Left ventricle myocardium inferior (tissue), 1 donor: Measurements from ENCODE around the gene DPP9. TPM values are rescaled to one million over a fixed set of nuclear protein-coding genes. Genes with fewer than 3 reads are reported as not detected.

Experiments
- DNase-seq: peaks from one replicate; pipeline ENCODE4 v3.0.0-alpha.2; 2020
- H3K27ac ChIP-seq: fragments of 200-600 bp; replicated peaks from 2 replicates; pipeline ENCODE4 v1.8.0; 2021
- H3K27me3 ChIP-seq: fragments of 200-600 bp; 2 replicates; pipeline ENCODE4 v1.8.0; 2021; ENCODE audit warnings: low read depth
- H3K36me3 ChIP-seq: fragments of 200-600 bp; 2 replicates; pipeline ENCODE4 v1.8.0; 2021
- H3K4me1 ChIP-seq: fragments of 200-600 bp; 2 replicates; pipeline ENCODE4 v1.8.0; 2021
- H3K4me3 ChIP-seq: fragments of 200-600 bp; 2 replicates; pipeline ENCODE4 v1.8.0; 2021; ENCODE audit warnings: mild to moderate bottlenecking, moderate library complexity
- H3K9me3 ChIP-seq: fragments of 200-600 bp; replicated peaks from 2 replicates; pipeline ENCODE4 v1.8.0; 2021
- intact Hi-C: fragments of 100-400 bp; cut with micrococcal nuclease; formaldehyde crosslinking; loops from one replicate; pipeline ENCODE4 v1.11.0; 2022
- total RNA-seq: library from RNA; stranded (reverse); fragmentation: NEBNext Ultra II Directional; extraction: Animal tissue kit (Norgen Biotek cat#: 25700); gene quantifications from one replicate; pipeline ENCODE4 v1.2.1, GENCODE V29; 2021
- TF ChIP-seq, protein P1 (sequence below): fragments of 200-600 bp; IDR thresholded peaks from 2 replicates; pipeline ENCODE4 v1.8.0; 2021; ENCODE audit warnings: antibody characterized with exemption, mild to moderate bottlenecking, borderline replicate concordance
- donor health status: DM: no; HTN: yes; CAD: no; lungs with severe emphysema.

The DPP9 gene
- total RNA-seq, 1 donor from 2014 or later = 52.5 TPM

- H3K36me3 ChIP-seq = peaks cover 43% of the 10 kb centered on the region
- H3K4me3 ChIP-seq = peak within 1 kb of the TSS; percentile 95
- DNase-seq = peak; percentile 94
- no peaks in the 10 kb centered on the region for H3K9me3 ChIP-seq
- intact Hi-C loops = no loop called here
- H3K4me1 ChIP-seq = peaks cover 33% of the 10 kb centered on the region
- H3K27ac ChIP-seq = peak within 1 kb of the TSS; percentile 86
- TF ChIP-seq, protein P1, sequence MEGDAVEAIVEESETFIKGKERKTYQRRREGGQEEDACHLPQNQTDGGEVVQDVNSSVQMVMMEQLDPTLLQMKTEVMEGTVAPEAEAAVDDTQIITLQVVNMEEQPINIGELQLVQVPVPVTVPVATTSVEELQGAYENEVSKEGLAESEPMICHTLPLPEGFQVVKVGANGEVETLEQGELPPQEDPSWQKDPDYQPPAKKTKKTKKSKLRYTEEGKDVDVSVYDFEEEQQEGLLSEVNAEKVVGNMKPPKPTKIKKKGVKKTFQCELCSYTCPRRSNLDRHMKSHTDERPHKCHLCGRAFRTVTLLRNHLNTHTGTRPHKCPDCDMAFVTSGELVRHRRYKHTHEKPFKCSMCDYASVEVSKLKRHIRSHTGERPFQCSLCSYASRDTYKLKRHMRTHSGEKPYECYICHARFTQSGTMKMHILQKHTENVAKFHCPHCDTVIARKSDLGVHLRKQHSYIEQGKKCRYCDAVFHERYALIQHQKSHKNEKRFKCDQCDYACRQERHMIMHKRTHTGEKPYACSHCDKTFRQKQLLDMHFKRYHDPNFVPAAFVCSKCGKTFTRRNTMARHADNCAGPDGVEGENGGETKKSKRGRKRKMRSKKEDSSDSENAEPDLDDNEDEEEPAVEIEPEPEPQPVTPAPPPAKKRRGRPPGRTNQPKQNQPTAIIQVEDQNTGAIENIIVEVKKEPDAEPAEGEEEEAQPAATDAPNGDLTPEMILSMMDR = no peak
- no peaks in the 10 kb centered on the region for H3K27me3 ChIP-seq
These were observed 53.7 kb downstream of the DPP9 start, which contains the start of gene MYDGF for GRCh38 chr19:4669723-4670480. Gene MYDGF (minus strand): TSS chr19:4670342. CDS start chr19:4670334, 8 bp downstream.

DNA sequence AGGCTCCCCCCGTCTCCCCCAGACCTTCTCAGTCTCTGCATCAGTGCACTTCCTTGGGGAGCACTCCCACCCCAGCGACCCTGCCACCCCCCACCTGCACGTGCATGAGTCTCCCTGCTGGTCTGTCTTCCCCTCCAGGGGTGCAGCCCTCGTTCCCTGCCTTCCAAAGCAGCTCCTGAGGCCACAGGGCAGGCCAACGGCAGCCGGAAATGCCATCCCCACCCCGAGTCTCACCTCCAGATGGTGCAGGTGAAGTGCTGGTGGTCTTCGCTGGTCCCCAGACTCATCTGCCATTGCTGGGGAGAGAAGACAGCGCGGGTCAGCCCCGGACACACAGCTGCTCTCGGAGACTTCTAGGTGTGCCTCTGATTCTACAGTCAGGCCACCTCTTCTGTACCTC lies 59.0 kb downstream of the DPP9 start:
- intact Hi-C loops = no loop called here
- DNase-seq = no peak
- no peaks in the 10 kb centered on the region for H3K9me3 ChIP-seq

DNA sequence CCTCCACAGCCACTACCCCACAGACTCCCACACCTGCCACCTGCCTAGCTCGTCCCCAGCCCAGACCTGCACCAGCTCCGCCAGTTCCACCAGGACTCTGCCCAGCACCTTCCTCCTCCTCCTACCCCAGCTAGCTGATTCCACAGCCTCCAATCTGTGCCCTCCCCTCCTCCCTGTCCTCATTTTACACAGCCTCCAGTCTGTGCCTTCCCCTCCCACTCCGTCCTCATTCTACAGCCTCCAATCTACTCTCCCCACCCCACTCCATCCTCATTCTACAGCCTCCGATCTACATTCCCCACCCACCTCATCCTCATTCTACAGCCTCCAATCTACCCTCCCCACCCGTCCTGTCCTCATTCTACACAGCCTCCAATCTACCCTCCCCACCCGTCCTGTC lies 60.8 kb downstream of the DPP9 start:
- TF ChIP-seq, protein P1 = no peak
- no peak for DNase-seq
- intact Hi-C loops = no loop called here
- Histone ChIP-seq H3K4me3 (no peak overlapping the region), H3K36me3 (peaks cover 85% of the 10 kb centered on the region), H3K4me1 (peaks cover 10% of the 10 kb centered on the region), H3K27ac (no peak overlapping the region), H3K9me3 (peaks cover 12% of the 10 kb centered on the region), H3K27me3 (no peaks in the 10 kb centered on the region)

More for the DNA sequence above, 59.0 kb downstream of the DPP9 start:
- Histone ChIP-seq H3K4me1 (peaks cover 25% of the 10 kb centered on the region), H3K36me3 (peaks cover 80% of the 10 kb centered on the region), H3K27ac (no peak overlapping the region), H3K4me3 (no peak overlapping the region), H3K27me3 (no peaks in the 10 kb centered on the region)
- TF ChIP-seq, protein P1 = no peak

- no peak for DNase-seq
- intact Hi-C loops = no loop called here
- H3K9me3 ChIP-seq = peaks cover 12% of the 10 kb centered on the region
- peaks cover 85% of the 10 kb centered on the region for H3K36me3 ChIP-seq
- no peak overlapping the region for H3K4me3 ChIP-seq
- TF ChIP-seq, protein P1 = no peak
- H3K27ac ChIP-seq = no peak overlapping the region
- H3K4me1 ChIP-seq = peaks cover 10% of the 10 kb centered on the region
- no peaks in the 10 kb centered on the region for H3K27me3 ChIP-seq
These were observed 61.5 kb downstream of the DPP9 start for GRCh38 chr19:4662020-4662695.

DNA sequence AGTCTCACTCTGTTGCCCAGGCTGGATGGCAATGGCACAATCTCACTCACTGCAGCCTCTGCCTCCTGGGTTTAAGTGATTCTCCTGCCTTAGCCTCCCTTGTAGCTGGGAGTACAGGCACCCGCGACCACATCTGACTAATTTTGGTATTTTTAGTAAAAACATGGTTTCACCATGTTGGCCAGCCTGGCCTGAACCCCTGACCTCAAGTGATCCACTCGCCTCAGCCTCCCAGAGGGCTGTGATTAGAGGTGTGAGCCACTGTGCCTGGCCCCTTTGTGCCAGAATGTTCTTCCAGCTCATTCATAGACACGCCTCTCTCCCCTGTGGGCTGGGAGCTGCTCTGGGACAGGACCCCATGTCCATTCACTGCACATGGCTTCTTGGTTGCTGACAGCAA lies 62.6 kb downstream of the DPP9 start:
- TF ChIP-seq, protein P1 = no peak
- Histone ChIP-seq H3K4me1 (peaks cover 10% of the 10 kb centered on the region), H3K9me3 (peaks cover 12% of the 10 kb centered on the region), H3K4me3 (no peak overlapping the region), H3K27me3 (no peaks in the 10 kb centered on the region), H3K36me3 (peaks cover 84% of the 10 kb centered on the region), H3K27ac (no peak overlapping the region)
- intact Hi-C loops = no loop called here
- no peak for DNase-seq
